ENCODE measurements around the gene FLOT1. TPM values are rescaled to one million over a fixed set of nuclear protein-coding genes. Genes with fewer than 3 reads are reported as not detected.

Gene FLOT1
- total and polyA plus RNA-seq, 2 donors from 2014 or later: 227 to 317 TPM

DNA sequence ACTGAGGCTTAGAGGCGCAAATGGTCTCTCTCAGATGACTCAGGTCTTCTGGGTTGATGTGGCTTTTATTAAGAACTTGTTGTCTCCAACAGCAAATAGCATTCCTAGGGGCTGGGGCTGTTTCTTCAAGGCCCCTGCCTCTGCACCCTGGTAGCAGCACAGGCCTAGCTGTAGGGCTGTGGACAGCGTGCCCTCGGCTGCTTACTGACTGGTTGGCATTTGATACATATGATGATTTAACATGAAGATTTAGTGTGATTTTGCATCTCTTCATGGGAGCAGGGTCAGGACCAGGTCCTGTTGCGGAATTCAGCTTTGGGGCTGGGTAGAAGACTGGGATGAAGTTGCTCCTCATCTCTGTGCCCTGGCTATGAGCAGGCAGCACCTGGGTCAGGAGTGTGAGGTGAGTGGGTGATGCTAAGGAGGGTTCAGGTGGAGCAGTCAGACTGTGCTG, 26.2 kb upstream of the FLOT1 start:
- Histone ChIP-seq H3K27me3 (ENCODE audit: control insufficient read depth, insufficient read depth, low read length) (no peaks in the 10 kb centered on the region), H3K4me3 (ENCODE audit: low read length in 3 of 3) (no peak overlapping the region), H3K36me3 (ENCODE audit: control insufficient read depth in 2 of 3, insufficient read depth in 3 of 3, low read length in 3 of 3) (no peaks in the 10 kb centered on the region), H3K27ac (ENCODE audit: low read depth in 2 of 2, low read length in 2 of 2) (peak overlapping the region; percentile 22 to 65), H3K4me1 (ENCODE audit: control insufficient read depth in 2 of 3, insufficient read depth in 2 of 3, low read depth in 1 of 3, low read length in 3 of 3) (peaks cover 0 to 22% (median 19%) of the 10 kb centered on the region in 3 donors), H3K9ac (ENCODE audit: low read length in 3 of 3) (no peak overlapping the region), H3K9me3 (ENCODE audit: control insufficient read depth in 2 of 3, insufficient read depth in 1 of 3, low read length in 3 of 3) (no peaks in the 10 kb centered on the region)
- DNase-seq (no peak), FAIRE-seq (no peak)
- intact Hi-C loops (cut with DNase I): no loop called here
- TF ChIP-seq, protein P1, sequence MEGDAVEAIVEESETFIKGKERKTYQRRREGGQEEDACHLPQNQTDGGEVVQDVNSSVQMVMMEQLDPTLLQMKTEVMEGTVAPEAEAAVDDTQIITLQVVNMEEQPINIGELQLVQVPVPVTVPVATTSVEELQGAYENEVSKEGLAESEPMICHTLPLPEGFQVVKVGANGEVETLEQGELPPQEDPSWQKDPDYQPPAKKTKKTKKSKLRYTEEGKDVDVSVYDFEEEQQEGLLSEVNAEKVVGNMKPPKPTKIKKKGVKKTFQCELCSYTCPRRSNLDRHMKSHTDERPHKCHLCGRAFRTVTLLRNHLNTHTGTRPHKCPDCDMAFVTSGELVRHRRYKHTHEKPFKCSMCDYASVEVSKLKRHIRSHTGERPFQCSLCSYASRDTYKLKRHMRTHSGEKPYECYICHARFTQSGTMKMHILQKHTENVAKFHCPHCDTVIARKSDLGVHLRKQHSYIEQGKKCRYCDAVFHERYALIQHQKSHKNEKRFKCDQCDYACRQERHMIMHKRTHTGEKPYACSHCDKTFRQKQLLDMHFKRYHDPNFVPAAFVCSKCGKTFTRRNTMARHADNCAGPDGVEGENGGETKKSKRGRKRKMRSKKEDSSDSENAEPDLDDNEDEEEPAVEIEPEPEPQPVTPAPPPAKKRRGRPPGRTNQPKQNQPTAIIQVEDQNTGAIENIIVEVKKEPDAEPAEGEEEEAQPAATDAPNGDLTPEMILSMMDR (IDR thresholded peaks at IDR 0.05; ENCODE audit: borderline replicate concordance, extremely low read depth, insufficient read depth): no peak

DNA sequence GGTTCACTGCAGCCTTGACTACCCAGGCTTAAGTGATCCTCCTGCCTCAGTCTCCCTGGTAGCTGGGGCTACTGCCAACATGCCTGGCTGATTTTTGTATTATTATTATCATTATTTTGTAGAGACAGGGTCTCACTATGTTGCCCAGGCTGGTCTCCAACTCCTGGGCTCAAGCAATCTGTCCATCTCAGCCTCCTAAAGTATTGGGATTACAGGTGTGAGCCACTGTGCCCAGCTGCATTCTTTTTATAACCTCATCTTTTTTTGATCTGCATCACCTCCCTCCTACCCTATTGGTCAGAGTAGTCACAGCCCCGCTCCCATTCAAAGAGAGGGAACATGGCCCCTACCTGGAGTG, 25.4 kb upstream of the FLOT1 start:
- H3K27me3 ChIP-seq (ENCODE audit: control insufficient read depth, insufficient read depth, low read length): no peaks in the 10 kb centered on the region
- H3K4me3 ChIP-seq (ENCODE audit: low read length in 3 of 3): no peak overlapping the region
- no peak overlapping the region for H3K27ac ChIP-seq (ENCODE audit: low read depth in 2 of 2, low read length in 2 of 2)
- DNase-seq (no peak), FAIRE-seq (no peak)
- TF ChIP-seq, protein P1 (IDR thresholded peaks at IDR 0.05; ENCODE audit: borderline replicate concordance, extremely low read depth, insufficient read depth): no peak
- no peaks in the 10 kb centered on the region for H3K36me3 ChIP-seq (ENCODE audit: control insufficient read depth in 2 of 3, insufficient read depth in 3 of 3, low read length in 3 of 3)
- intact Hi-C loops (cut with DNase I): no loop called here
- H3K4me1 ChIP-seq (ENCODE audit: control insufficient read depth in 2 of 3, insufficient read depth in 2 of 3, low read depth in 1 of 3, low read length in 3 of 3): peaks cover 0 to 28% (median 19%) of the 10 kb centered on the region in 3 donors
- H3K9me3 ChIP-seq (ENCODE audit: control insufficient read depth in 2 of 3, insufficient read depth in 1 of 3, low read length in 3 of 3): no peaks in the 10 kb centered on the region
- no peak overlapping the region for H3K9ac ChIP-seq (ENCODE audit: low read length in 3 of 3)

DNA sequence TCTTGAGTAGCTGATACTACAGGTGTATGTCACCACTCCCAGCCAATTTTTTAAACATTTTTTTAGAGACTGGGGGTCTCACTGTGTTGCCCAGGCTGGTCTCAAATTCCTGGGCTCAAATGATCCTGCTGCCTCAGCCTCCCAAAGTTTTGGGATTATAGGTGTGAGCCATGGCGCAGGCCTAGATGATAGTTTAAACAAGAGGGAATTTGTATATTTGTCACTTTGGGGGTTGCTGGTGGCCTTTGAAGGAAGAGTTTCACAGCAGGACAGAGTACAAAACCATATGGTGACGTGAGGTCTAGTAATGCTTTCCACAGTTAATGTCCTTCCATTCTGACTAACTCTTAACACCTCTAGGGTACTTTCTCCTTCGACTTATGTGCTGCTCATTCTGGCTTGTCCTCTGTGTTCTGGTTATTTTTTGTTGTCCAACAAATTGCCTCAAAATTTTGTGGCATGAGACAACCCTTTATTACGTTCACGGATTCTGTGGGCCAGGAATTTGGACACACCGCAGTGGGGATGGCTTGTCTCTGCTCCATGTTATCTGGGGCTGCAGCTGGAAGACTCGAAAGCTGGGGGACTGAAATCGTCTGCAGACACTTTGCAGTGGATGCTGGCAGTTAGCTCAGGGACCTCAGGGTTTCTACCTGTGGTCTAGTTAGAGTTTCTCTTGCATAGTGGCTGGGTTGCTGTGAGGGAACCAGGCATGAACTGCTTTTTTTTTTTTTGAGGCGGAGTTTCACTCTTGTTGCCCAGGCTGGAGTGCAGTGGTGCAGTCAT, 24.9 kb upstream of the FLOT1 start:
- Histone ChIP-seq H3K4me1 (ENCODE audit: control insufficient read depth in 2 of 3, insufficient read depth in 2 of 3, low read depth in 1 of 3, low read length in 3 of 3) (peaks cover 0 to 28% (median 19%) of the 10 kb centered on the region in 3 donors), H3K9ac (ENCODE audit: low read length in 3 of 3) (no peak overlapping the region), H3K9me3 (ENCODE audit: control insufficient read depth in 2 of 3, insufficient read depth in 1 of 3, low read length in 3 of 3) (no peaks in the 10 kb centered on the region), H3K27ac (ENCODE audit: low read depth in 2 of 2, low read length in 2 of 2) (no peak overlapping the region), H3K36me3 (ENCODE audit: control insufficient read depth in 2 of 3, insufficient read depth in 3 of 3, low read length in 3 of 3) (no peaks in the 10 kb centered on the region), H3K27me3 (ENCODE audit: control insufficient read depth, insufficient read depth, low read length) (no peaks in the 10 kb centered on the region), H3K4me3 (ENCODE audit: low read length in 3 of 3) (no peak overlapping the region)
- DNase-seq: no peak
- TF ChIP-seq, protein P1 (IDR thresholded peaks at IDR 0.05; ENCODE audit: borderline replicate concordance, extremely low read depth, insufficient read depth): no peak
- no peak for FAIRE-seq
- intact Hi-C loops (cut with DNase I): no loop called here

All from kidney (tissue), 14 donors.